Activated naive CD8-positive, alpha-beta T cell treated with anti-CD3 and anti-CD28 coated beads, Interleukin-2, amount 50 U/mL, for 16 hours (primary cell): Measurements from ENCODE around the gene MT1B.

ENCODE experiments used
- DNase-seq: peaks from one replicate; pipeline ENCODE4 v3.0.0-alpha.2; 2020; ENCODE audit warnings: low read depth, low spot score

The MT1B gene

DNA sequence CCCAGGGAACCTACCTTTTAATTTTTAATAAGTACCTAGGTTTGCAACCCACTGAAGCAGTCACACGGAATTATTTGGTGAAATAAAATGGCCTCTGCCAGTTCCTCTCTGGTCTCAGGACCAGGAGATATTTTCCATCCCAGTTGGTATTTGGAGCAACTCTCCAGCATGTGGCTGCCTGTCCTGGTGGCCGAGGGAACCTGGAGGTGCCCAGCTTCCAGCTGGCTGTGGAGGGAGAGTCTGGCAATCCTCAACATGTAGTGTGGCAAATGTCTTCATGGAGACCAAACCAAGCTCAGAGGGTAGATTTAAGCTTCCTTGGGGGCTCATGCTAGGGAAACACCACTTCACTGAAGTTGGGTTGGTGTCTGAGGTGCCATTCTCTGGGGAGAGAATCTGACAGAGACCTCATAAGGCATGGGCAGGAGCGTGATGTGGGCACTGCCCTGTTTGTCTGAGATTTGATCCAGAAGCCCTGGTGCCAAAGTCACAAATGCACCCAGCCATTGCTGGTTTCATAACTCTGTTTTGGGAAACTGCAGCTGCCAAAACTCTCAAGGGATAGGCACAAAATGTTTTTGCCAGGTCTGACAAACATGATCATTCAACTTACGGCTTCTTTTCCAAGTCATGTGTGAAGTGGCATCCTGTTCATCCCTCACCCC lies 33.4 kb downstream of the MT1B start:
- DNase-seq = no peak

DNA sequence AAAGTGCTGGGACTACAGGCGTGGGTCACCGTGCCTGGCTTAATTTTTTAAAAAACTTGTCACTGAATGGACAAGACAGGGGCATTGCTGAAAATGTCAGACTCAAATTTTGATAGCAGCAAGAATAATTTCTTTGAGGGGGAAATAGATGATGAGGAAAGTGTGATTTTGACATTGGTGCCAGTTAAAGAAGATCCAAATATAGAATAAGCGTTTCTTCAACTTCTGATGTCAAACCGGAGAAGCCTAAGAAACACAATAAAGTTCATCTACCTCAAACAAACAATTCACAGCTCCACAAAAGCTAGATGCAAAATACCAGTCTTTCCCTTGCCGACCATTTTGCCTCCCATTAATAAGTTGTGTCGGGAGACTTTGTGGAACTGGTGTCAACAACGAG lies 35.1 kb downstream of the MT1B start:
- DNase-seq = no peak

DNA sequence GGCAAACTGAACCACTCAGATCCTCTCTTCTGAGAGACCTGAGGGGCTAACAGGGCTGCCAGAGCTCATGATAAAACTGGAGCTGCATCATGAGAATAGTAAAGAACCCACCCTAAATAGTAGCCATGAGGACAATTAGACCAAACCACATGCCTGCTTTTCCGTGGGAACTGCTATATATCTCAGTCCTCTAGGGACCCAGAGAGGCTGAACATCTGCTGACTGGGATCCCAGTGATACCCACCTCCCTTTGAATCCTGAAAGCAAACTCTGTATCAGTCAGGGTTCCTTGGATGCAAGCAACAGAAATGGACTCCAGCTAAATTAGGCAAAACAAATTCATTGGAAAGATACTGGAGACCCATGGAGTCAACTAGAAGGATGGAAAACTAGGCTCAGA lies 37.1 kb downstream of the MT1B start:
- no peak for DNase-seq

DNA sequence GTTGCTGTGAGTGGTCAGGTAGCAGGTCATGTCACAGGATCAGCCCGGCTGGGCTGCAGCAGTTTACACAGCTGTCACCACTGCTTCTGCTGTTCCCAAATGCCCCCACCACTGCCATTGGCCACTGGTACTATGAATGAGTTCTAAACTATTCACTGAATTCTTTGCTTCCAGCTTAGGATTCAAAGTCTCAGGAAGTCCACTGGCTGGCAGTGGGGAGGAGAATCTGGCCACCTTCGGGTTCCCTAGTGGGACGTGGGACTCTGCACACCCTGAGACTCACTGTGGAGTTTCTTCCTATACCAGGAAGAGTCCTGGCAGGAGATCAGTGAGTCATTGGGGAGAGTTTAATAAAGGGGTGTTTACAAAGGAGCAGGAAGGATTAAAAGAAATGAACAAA lies 37.5 kb downstream of the MT1B start:
- no peak for DNase-seq

DNA sequence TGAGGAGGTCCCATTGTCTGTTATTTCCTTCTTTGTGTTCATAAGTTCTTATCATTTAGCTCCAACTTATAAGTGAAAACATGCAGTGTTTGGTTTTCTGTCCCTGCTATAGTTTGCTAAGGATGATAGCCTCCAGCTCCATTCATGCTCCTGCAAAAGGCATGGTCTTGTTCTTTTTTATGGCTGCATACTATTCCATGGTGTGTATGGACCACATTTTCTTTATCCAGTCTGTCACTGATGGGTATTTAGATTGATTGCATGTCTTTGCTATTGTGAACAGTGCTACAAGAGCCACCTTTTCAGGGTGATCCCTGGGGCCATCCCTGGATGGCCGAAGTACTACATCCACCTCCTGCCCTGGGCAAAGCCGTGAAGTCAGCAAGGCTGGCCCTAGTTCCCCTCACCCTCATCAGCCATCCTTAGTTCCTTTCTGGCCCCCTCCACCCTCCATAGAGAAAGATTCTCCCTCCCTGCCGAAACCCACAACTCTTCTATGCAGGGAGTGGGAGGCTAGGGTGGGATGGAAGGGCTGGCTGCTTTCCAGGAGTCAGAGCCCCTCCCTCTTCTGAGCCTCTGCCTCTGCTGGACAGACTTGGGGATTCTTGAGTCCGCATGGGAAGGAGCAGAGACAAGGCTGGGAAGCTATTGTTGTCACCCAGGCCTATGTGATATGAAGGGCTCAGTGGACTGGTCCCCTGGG lies 38.9 kb downstream of the MT1B start:
- DNase-seq = no peak

DNA sequence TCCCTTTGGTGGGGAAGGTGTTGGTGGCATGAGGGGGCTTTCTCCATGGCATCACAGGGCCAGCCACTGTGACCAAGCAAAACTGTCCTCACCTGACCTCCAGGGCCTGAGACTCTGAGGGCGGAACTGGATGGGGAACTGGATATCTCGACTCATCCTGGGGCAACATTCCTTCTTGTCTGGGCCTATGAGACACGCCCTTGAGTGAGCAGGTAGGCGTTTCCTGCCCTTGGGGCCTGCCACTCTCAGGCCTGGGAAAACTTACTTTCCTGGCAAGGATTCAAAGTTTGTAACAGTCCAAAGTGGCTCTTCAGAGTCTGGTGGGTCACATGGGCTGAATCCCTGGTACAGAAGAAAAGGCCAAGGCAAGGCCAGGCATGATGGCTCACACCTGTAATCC lies 40.2 kb downstream of the MT1B start:
- no peak for DNase-seq

DNA sequence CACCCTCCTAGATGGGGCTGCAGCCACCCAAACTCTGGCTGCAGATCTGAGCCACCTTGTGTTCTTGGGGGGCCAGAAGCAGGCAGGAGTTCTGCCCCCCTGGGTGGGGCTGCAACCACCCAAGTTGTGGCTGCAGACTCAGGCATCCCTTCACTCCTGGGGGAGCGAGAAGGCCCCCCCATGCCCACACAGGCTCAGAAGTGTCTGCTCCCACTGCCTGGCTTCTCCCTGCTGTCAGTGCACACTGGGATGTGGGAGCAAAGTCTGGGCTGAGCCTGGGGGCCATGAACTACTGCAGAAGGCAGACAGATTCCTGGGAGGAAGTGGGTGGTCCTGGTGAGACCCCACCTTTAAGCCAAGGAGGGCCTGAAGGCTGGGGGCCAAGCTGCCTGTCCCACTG lies 43.6 kb downstream of the MT1B start:
- no peak for DNase-seq

DNA sequence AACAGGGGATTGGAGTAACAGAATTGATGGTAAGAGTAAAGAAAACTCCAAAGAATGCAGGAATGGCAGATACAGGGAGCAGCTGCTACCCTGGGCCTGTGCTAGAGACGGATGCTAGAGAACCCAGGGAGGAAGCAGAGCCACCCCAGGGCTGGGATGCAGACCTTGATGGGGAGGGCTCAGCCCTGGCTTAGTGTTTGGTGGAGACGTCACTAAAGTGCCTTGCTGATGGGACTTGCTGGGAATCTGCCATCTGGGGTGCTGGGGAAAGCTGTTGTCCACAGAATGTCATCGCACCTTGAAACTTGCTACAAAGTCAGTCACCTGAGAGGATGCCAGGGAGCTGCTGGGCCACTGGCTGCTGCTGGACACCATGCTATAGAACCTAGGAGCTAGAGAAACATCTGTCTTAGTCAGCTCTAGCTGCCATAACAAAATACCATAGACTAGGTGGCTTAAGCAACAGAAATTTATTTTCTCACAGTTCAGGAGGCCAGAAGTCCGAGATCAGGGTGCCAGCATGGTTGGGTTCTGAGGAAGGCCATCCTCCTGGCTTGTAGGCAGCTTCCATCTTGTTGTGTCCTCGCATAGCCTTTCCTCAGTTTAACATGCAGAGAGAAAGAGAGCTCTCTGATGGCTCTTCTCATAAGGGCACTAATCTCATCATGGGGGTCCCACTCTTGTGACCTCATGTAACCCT lies 45.9 kb downstream of the MT1B start:
- no peak for DNase-seq

DNA sequence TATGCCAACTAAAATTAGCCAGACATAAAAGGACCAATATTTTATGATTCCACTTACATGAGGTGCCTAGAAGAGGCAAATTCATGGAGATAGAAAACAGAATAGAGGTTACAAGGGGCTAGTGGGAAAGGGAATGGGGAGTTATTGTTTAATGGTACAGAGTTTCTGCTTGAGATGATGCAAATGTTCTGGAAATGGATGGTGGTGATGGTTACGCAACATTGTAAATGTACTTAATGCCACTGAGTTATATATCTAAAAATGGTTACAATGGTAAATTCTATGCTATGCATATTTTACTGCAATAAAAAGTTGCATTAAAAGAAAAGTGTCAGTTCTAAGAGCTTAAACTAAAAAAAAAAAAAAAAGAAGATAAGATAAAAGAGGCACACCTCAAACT lies 48.5 kb downstream of the MT1B start:
- DNase-seq = no peak

DNA sequence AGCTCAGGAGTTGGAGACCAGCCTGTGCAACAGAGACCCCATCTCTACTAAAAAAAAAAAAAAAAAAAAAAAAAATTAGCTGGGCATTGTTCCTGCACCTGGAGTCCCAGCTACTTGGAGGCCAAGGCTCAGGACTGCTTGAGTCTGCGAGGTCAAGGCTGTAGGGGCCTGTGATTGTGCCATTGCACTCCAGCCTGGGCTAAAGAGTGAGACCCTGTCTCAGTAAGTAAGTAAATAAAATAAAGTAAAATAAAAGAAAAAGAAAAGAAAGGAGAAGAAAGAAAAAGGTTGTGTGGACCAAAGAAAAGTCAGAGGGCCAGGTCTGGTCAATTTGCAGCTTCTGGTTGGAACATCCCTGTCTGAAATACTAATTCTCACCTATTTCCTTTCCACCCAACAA lies 48.9 kb downstream of the MT1B start:
- DNase-seq = no peak

DNA sequence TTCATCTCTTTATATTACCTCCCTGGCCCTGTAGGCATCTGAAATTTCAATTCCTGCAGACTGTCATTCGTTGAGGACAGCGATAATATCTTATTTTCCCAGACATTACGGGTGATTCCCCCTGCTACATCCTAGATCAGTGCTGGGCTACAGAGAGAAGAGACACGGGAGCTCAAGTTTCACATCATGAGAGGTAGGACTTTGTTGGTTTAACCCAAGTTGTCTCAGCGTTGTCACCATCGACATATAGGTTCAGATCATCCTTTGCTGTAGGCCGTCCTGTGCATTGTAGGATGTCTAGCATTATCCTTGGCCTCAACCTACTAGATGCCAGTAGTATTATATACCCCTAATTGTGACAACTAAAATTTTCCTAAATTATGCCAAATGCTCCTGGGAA lies 49.8 kb downstream of the MT1B start:
- no peak for DNase-seq
